GM12873 (cell line): ENCODE measurements around the gene PCYT2.

Experiments
- TF ChIP-seq, protein P1 (sequence below): IDR thresholded peaks from 2 replicates; pipeline ENCODE4 v1.5.1; 2012; ENCODE audit warnings: low read depth, mild to moderate bottlenecking, moderate library complexity, low read length, control low read depth; ENCODE audit not compliant: insufficient read depth; ENCODE audit errors: missing control alignments

Gene PCYT2

DNA sequence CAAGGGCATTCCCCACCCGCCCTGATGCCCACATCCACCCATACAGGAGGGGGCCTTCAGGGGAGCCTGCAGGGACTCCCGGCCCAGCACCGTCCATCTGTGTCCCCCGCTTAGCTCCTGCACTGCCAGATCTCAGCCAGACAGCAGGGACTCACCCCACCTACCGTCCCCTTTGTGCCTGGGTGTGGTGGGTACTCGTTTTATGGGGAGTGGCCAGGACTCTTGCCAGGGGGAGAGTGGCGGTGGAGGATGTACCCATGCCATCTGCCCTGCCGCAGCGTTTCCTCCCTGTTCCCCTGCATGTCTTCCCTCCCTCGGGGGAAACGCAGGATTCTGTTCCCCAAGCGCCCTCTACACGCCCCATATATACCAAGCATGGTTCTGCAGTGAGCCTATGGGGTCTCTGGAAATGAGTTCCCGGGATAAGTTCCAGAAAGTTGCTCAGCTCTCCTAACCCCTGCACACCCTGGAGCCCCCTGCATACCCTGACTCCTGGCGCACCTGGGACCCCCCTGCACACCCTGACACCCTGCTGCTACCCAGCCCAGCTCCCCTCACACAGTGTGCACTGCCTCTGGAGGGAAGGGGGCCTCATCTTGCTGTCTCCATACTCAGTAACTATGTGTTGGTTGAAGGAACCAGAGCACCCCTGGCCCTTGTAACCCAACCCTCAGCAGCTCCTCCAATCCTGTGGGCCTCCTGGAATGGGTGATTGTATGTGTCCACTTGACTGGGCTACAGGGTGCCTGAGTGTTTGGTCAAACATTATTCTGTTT, 20.5 kb upstream of the PCYT2 start:
- TF ChIP-seq, protein P1, sequence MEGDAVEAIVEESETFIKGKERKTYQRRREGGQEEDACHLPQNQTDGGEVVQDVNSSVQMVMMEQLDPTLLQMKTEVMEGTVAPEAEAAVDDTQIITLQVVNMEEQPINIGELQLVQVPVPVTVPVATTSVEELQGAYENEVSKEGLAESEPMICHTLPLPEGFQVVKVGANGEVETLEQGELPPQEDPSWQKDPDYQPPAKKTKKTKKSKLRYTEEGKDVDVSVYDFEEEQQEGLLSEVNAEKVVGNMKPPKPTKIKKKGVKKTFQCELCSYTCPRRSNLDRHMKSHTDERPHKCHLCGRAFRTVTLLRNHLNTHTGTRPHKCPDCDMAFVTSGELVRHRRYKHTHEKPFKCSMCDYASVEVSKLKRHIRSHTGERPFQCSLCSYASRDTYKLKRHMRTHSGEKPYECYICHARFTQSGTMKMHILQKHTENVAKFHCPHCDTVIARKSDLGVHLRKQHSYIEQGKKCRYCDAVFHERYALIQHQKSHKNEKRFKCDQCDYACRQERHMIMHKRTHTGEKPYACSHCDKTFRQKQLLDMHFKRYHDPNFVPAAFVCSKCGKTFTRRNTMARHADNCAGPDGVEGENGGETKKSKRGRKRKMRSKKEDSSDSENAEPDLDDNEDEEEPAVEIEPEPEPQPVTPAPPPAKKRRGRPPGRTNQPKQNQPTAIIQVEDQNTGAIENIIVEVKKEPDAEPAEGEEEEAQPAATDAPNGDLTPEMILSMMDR = no peak

DNA sequence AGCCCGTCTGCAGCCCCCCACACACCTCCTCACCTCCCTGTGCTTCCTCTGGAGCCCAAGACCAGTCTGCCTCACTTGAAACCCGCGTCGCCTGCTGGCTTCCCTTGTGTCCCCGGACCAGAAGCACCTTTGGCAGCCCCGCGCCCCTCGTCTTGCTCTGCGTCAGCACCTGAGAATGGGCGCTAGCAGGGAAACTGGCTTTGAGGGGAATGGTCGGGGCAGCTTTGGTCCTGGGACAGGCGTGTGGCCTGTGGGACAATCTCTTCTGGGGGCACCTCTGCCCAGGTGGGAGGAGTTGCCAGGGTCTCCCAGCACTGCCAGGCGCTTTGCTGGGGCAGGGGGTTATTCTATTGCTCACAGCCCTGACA, 20.0 kb upstream of the PCYT2 start:
- TF ChIP-seq, protein P1 = no peak

DNA sequence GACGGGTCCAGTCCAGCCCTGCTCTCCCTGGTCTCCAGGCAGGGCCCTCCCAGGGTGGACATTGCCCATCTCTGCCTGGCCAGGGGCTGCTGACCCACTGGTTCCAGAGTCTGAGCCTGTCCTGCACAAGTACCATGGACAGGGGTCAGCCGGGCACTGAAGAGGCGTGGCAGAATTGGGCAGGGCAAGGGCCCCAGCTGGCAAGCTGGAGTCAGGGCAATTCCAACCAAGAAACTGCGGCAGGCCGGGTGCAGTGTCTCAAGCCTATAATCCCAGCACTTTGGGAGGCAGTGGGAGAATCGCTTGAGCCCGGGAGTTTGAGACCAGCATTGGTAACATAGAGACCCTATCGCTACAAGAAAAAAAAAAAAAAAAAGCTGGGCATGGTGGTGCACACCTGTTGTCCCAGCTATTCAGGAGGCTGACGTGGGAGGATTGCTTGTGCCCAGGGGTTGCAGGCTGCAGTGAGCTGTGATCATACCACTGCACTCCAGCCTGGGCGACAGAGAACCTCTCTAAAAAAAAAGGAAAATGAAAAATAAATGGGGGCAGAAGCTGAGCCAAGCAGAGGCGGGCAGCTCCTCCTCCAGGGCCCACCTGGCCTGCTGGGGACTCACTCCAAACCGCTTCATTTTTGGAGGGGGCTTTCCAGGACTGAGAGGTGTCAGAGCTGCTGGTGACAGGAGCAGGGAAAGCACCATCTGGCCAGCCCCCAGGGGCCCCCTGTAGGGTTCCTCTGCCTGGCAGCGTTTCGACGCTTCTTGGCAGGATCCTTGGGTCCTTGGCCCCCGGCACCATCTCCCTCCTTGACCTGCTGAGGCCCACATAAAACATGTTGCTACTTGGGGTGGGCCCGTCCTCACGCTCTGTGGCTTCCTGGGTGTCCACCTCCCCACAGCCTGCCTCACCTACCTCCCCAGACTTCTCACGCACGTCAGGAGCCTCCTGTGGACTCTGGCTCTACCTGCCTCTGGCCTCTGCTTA, 19.2 kb upstream of the PCYT2 start:
- TF ChIP-seq, protein P1 = no peak

DNA sequence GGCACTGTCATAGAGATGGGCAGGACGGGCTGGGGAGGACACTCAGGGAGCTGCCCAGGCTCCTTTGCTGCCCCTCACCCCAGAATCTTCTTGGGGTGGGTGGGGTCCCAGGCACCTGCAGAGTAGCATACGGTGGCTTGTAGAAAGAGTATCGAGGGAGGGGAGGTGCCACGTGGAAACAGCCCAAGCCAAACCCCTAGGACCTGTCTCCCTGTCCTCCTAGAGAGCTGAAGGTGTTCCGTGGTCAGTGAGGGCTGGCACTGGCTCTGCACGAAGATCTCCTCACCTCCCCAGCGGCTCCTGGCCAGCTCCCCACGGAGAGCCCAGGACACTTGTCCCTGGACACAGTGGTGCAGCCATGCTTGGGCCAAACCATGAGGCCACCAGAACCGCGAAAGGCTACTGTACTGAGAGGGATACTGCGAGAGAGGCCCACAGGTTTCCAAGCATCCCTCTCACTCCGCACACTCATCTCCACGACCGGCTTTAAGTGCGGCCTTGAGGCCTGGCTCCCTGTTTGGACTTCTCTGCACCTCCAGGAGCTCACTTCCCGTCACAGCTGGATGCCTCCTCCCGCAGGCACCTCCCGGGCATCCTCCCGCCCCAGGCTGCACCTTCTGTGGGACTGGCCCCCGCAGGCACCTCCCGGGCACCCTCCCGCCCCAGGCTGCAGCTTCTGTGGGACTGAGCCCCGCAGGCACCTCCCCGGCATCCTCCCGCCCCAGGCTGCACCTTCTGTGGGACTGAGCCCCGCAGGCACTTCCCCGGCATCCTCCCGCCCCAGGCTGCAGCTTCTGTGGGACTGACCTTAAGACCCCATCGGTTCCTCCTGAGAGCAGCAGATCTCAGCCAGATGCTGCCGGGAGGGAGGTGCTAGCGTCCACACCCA, 18.3 kb upstream of the PCYT2 start:
- TF ChIP-seq, protein P1 = no peak

DNA sequence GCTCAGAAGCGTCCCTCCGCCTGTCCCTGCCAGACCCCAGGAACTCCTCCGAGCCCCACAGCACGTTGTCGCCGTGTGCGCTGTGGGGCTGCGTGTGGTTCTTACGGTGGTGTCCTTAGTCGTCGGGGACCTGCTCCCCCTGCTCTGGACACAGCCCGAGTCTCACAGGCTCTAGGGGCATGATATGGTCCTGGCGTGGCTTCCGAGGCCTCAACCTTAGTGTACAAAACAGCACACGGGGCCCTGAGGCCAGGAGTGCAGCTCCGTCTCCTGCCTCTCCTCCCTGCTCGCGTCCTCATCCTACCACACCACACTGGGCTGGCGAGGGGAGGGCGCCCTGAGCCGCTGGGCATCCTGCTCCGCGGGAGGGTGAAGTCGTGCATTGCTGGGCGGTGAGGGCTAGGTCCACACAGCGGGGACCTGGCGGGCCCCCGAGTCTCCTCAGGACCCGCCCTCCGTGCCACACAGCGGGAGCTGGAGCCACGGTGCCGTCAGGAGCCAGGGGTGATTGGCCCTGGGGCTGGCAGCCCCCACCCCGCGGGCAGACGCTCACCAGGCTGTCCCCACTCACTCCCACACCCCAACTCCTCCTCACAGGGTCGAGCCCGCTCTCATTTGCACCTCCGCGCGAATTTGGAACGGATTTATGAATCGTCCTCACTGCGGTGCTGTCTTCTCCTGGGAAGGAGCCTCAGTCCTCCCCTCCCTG, 17.5 kb upstream of the PCYT2 start:
- TF ChIP-seq, protein P1 = no peak

DNA sequence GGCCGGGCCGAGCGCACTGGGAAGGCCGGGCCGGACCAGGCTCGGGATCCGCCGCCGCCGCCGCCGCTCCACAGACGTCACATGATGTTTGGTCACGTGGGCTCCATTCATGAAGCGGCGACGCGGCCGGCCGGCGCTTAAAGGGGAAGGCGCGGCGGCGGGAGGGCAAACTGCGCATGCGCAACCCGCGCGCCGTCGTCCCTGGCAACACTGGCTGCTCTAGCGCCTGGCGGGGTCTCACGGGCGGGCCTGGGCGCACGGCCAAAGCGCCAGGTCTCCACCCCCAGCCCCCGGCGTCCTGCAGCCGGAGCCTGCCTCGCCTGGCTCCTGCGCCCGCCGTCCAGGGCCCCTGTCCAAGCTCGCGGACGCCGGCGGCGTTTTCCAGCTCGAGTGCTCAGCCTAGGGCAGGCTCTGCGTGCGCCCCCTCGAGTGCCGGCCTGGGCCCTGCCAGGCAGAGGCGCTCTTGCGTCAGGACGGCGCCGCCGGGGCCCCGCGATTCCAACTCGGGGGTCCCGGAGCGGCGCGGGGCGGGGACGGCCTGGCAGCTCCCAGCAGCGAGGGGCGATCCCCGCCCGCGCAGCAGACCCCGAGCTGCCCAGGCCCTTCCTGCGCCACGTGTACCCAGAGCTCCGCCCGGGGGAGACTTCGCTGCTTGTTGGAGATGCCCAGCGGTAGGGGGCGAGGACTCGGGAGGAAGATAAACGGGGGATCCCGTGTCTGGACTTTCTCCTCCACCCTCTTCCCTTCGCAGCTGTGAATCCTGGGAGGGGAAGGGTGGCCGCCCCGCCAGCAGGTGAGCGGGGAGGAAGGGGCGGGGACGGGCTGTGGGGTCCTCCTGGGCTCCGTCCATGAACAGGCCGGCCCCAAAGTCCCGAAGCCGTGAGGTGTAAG, 16.7 kb upstream of the PCYT2 start, which contains the start of gene MAFG:
Gene MAFG, minus strand, starts transcription at position 83 of the 891 bp plus-strand sequence. CDS start 4,550 bp downstream, outside the sequence.
- TF ChIP-seq, protein P1 = peak; percentile 42
